AG09309 (cell line): Measurements from ENCODE around the gene PRPF6.

Source experiments
- DNase-seq: peaks from one replicate; pipeline ENCODE4 v3.0.0-alpha.2; 2010; ENCODE audit warnings: low read depth
- H3K4me3 ChIP-seq: 2 replicates; pipeline ENCODE4 v1.5.1; 2011; ENCODE audit warnings: mild to moderate bottlenecking, low read depth, low read length, moderate library complexity; ENCODE audit not compliant: control insufficient read depth
- TF ChIP-seq, protein P1 (sequence below): IDR thresholded peaks from 2 replicates; pipeline ENCODE4 v1.5.1; 2011; ENCODE audit warnings: mild to moderate bottlenecking, low read depth, low read length, inconsistent platforms; ENCODE audit not compliant: insufficient read depth, control insufficient read depth; ENCODE audit errors: missing control alignments

Gene PRPF6

DNA sequence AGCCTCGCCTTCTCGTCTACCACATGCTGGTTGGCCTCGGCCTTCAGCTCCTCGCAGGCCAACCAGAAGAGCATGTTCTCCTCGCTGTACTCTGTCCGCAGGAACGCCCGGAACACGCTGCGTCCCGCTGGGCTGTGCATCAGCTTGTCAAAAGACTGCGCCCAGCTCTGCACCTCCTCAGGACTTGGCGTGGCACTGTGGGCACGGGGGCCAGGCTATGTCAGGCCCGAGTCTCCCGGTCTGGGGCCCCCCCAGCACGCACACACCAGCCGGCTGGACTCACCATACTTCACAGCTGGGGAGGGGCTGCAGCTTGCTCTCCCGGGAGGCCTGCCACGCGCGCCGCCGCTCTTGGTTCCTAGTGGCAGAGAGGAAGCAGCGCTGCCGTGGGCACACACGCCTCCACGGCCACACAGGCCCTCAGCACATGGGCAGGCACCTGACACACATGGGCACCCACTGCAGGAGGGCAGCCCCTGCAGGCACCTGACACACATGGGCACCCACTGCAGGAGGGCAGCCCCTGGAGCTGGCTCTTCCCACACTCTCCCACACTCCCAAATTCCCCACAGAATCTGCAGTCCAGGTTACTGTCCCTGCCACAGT lies 93.4 kb downstream of the PRPF6 start:
- TF ChIP-seq, protein P1, sequence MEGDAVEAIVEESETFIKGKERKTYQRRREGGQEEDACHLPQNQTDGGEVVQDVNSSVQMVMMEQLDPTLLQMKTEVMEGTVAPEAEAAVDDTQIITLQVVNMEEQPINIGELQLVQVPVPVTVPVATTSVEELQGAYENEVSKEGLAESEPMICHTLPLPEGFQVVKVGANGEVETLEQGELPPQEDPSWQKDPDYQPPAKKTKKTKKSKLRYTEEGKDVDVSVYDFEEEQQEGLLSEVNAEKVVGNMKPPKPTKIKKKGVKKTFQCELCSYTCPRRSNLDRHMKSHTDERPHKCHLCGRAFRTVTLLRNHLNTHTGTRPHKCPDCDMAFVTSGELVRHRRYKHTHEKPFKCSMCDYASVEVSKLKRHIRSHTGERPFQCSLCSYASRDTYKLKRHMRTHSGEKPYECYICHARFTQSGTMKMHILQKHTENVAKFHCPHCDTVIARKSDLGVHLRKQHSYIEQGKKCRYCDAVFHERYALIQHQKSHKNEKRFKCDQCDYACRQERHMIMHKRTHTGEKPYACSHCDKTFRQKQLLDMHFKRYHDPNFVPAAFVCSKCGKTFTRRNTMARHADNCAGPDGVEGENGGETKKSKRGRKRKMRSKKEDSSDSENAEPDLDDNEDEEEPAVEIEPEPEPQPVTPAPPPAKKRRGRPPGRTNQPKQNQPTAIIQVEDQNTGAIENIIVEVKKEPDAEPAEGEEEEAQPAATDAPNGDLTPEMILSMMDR: no peak
- H3K4me3 ChIP-seq: no peak overlapping the region

DNA sequence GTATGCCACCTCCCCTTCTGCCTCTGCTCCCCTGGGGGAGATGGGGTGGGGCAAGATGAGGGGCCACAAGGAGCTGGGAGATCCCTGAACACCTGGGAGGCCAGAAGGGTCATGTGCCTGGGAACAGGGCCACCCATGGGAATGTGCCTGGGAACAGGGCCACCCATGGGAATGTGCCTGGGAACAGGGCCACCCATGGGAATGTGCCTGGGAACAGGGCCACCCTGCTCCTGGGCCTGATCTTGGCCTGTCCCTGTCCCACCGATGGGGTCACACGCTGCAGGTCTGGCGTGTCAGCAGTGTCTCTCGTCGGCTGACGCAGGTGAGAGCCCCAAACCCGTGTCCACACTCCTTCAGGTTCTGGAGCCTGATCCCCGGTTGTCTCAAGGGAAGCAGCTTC lies 94.0 kb downstream of the PRPF6 start:
- no peak overlapping the region for H3K4me3 ChIP-seq
- no peak for DNase-seq
- TF ChIP-seq, protein P1: no peak

More for the DNA sequence above, 93.4 kb downstream of the PRPF6 start:
- DNase-seq: no peak

GRCh38 chr20:64075556-64075955 lies 94.6 kb downstream of the PRPF6 start:
- no peak overlapping the region for H3K4me3 ChIP-seq
- DNase-seq: no peak
- TF ChIP-seq, protein P1: no peak

GRCh38 chr20:64076061-64076997 lies 95.4 kb downstream of the PRPF6 start:
- H3K4me3 ChIP-seq: no peak overlapping the region
- DNase-seq: no peak
- TF ChIP-seq, protein P1: no peak

DNA sequence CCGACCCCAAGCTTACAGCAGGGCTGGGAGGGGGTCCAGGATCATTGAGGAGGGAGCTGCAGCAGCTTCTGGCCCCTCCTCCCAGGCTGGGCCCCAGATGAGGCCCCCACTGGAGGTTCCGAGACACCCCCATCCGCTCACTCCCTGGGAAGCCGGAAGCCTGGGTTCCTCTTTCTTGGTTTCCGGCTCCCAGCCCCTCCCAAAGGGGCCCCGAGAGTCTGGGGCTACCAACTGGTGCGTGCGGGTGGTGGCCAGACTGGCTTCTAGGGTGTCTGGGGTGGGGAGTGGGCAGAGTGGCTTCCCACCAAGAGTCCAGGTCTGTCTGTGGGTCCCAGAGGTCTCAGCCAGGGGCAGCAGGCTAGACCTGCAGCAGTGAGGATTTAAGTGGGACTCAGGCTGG lies 96.2 kb downstream of the PRPF6 start:
- no peak overlapping the region for H3K4me3 ChIP-seq
- DNase-seq: no peak
- TF ChIP-seq, protein P1: no peak

- no peak overlapping the region for H3K4me3 ChIP-seq
- DNase-seq: no peak
- TF ChIP-seq, protein P1: no peak
Observed at GRCh38 chr20:64077541-64077875, 96.6 kb downstream of the PRPF6 start.
